Stimulated activated CD8-positive, alpha-beta memory T cell treated with anti-CD3 and anti-CD28 coated beads, Interleukin-15, amount 100 ng/mL, for 24 hours (primary cell): Measurements from ENCODE around the gene PYROXD2.
"Not testable (repeated sequence)": the region's sequence is repeated elsewhere in the genome, so short reads cannot be mapped to it uniquely, and the experiment has no call there.

Experiments used
- DNase-seq: peaks from one replicate; pipeline ENCODE4 v3.0.0-alpha.2; 2020; ENCODE audit warnings: low read depth

The PYROXD2 gene

DNA sequence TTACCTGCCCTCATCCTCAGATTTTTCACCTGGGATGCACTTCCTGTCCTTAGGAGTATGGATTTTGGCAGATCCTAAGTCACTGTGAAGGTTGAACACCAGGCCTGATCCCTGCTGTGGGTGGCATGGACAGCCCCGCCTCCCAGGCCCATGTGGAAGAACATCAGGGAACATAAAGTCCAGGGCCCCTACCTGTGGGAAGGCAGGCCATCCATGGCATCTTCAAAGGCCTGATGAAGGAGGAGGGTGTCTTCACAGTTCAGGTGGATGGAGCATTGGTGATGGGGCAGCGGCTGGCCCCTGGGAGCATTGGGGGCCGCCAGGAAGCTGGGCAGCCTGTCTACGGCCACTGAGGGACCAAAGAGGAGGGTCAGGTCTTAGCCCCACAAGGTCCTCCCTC lies 24.6 kb downstream of the PYROXD2 start:
- no peak for DNase-seq

DNA sequence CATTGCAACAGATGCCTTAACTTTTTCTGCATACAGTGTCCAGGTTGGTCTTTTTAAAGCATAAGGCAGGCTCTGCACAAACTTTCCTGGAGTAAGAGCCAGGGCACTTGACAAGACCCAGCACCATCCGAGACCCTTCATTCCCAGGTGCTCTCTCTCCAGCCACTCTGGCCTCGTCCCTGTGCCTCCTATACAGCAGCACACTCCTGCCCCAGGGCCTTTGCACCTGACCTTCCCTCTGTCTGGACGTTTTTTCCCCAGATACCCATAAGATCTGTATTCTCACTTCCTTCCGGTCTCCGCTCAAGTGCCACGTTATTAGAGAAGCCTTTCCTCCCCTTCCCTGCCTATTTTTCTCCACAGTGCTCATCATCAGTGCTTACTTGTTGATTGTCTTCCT lies 25.6 kb downstream of the PYROXD2 start:
- DNase-seq: no peak

DNA sequence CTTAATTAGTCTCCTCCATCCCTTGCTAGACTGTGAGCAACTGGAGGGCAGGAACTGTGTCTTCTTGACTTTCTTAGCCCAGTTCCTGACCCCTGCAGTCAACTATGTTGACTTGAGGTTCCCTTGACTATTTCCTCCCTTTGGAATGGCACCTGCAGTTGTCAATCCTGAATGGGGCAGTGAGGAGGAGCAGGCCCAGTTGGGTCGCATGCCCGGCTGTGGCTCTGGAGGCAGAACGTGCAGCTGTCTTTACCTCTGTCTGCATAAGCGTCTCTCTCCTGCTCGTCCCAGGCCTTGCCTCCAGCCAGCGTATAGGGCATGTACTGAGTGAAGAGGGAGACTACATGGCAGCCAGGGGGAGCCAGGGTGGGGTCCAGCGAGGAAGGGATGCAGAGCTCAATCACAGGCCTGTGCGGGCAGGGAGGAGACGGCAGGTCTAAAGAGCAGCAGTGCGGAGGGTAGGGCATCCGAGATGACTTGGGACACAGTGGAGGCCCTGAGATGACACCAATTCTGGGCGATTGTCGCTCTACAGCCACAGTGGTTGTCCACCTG lies 26.8 kb downstream of the PYROXD2 start:
- DNase-seq: no peak

DNA sequence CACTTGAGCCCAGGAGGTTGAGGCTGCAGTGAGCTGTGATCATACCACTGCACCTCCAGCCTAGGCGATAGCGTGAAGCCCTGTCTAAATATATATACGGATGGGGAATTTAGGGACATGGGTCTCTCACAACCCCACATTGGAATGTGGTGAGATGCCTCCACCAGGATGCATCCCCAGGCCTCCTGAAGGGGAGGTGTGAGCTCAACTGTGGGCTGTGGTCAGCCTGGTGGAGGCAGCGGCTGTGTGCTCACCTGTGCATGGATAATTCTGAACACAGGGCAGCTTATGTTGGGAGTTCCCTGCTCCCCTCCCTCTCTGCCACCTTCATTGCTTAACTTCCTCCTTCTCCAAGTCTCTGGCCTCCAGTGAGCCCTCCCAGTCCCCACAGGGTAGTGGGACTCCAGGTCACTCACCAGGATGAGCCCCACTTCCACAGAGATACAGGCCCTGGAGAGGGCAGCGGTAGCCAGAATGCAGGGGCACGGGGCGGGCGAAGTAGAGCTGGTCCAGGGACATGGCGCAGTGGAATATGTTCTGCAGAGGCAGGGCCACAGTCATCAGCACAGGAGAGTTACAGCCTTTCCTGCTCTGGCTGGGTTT lies 30.4 kb downstream of the PYROXD2 start:
- DNase-seq: no peak

DNA sequence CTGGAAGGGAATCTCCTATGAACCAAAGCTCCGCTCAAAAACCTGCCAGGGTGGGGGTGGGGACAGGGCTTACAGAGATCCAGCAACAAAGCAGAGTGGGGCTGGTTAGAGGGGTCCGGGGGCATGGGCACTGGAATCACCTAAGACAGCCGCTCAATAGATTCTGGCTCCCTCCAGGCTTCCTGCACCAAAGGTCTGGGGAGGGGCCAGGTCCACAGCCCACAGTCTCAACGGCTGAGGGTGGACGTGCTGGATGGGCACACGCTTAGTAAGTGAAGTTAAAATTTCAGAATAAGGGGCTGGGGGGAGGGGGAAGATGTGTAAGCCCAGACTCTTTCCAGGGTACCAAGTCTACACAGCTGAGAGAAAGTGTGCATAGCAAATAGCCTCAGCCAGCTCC lies 31.1 kb downstream of the PYROXD2 start:
- no peak for DNase-seq

DNA sequence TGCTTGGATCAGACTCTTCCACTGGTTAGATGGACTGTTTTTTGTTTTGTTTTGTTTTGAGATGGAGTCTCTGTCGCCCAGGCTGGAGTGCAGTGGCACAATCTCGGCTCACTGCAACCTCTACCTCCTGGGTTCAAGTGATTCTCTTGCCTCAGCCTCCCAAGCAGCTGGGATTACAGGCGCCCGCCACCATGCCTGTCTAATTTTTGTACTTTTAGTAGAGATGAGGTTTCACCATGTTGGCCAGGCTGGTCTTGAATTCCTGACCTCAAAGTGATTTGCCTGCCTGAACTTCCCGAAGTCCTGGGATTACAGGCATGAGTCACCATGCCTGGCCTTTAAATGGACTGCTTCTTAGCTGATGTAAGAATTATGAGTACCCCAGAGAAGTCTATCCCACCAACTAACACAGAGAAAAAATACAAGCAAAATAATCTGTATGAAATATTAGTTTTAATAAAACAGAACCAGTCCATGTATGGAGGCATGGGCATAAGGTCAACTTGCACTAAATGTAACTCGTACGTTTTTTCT lies 31.8 kb downstream of the PYROXD2 start:
- DNase-seq: not testable (repeated sequence)

DNA sequence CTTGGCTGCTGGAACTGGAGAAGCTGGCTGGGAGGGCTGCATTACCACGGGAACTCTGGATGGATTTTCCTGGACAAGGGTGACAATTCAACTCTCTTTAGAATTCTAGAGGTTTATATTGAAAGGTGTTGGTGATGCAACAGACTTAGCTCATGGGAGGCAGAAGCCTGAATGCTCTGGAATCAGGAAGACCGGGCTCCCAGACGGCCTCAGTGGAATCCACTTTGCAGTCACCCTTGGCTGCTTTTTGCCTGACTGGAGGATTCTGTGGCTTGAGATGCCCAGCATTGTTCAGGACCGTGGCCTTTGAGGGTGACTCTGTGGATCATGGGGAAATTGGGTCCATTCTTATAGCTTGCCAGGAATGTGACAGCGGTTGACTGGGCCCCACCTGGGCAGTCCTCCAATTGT lies 32.3 kb downstream of the PYROXD2 start:
- DNase-seq: no peak

DNA sequence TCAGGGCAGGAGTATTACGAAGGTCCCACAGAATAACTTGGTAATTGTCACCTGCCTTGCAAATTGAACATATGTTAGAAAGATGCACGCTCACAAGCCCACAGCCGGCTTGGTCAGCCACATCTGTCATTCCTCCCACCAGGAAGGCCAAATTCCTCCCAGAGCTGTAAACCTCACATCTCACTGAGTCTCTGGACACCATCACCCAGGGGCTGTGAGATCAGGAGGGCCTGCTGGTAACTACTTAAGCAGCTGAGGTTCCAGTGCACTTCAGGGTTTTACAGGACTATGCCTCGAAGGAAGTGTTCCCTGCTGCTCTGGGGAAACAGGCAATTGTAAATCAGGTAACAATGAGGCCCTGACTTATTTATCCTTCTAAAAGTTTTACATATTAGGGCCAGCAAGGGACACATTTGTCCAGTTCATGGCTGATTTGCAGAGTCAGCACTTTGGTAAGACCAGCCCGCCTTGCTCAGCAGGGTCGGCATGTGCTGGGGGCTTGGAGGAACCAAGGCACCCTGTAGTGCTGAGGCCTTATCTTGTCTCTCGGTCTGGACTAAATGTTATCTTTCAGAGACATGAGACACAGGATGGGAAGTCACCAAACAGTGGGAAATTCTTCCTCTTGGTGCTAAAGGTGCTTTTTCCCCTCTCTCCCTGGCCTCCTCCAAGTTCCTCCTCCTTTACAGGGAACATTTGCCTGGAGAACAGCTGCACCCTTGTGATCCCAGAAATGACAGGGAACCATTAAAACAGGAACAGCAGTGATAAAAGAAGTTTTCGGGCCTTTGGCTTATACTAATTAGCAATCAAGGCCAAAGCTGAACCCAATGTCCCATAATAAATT lies 34.3 kb downstream of the PYROXD2 start:
- no peak for DNase-seq

DNA sequence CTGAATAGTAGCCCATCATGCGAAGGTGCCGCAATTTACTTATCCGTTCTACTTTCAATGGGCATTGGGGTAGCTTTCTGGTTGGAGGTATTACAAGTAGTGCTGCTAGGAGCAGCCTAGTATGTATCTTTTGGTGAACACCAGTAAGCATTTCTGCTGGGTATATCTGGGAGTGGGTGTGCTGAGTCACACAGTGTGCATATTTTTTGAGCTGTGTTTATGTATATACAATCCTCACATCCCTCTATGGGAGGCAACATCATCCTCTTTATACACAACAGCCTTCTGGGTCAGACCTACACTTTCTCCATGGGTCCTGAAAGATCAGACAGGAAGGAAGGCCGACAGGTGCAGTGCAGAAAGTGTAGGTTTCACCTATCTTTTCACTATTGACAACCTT lies 36.3 kb downstream of the PYROXD2 start:
- DNase-seq: no peak

DNA sequence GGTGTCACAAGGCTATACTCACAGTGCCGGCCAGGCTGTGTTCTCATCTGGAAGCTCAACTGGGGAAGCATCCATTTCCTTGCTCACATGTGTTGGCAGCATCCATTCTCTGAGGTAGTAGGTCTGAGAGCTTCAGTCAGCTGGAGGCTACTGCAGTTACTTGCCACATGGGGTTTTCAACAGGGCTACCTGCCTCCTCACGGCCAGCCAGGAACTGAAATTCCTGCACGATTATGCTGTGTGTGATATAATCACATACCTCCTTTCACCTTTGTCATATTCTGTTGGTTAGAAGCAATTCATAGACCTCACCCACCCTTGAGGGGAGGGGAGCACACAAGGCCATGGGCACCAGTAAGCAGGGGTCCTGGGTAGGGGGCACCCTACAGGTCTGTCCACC lies 37.4 kb downstream of the PYROXD2 start:
- DNase-seq: no peak

DNA sequence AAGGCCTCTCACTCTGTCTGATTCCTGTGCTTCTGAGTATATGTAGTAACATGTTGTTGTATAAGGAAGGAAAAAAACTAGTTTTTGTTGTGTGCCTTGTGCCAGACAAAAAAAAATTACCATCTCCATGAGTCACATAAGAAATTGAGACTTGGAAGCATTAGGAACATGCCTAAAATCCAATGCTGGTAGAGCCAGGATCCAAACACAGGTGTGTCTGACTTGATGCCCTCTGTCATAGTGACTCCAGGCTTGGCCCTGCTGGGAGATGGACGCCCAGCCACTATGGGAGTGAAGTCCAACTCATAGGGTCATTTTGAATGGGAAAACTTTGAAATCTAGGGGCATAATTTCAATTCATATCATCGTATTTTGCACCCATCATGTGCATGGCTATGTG lies 38.0 kb downstream of the PYROXD2 start:
- no peak for DNase-seq

DNA sequence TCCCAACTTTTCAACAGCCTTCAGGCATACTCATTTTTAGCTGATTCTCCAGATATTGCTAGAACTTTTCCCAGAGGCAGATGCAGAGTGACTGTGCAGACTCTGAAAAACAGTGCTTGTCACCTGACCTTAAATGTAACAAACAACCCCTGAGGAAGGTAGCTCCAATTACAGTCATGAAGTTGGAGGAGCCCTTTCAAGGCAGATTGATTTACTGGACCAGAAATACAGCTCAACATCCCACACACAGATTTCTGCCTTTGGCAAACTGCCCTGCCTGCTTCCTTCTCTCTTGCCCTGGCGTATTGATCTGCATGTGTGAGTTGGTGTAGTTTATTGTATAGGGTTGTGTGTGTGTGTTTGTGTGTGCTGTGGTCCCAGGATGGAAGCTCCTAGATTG lies 38.5 kb downstream of the PYROXD2 start:
- DNase-seq: no peak

DNA sequence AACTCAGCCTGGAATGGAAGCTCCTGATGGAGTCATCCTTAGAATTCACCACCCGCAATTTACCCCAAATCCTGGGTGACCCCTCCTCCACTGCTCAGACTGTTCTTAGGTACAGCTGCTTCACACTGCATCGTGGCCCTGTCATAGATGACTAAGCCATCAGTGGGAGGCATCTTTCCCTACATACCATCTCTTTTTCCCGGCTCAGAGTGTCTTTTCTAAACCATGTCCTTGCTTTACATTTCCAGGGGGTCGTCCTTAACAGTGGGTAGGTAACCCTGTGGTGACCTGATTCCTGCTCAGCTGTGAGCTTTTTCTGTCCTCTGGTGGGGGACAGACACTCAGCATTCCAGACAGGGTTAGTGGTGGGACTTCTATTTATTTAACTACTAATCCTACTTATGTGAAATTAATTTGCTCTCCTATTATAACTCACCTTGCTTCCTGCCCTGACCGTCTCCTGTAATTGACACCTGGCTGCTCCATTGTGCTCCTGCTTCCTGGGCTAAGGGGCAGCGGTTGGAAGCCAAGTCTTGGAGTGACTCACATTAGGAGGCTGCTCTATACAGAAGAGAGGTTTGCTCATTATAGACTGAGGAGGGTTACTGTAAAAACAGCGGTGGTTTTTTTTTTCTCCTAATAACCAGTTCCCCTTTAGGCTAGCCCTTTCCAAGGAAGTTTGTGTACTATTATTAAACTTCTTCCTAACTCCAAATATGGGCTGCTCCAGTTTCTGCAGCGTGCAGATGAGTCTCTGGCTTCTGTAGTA lies 40.6 kb downstream of the PYROXD2 start:
- DNase-seq: no peak

DNA sequence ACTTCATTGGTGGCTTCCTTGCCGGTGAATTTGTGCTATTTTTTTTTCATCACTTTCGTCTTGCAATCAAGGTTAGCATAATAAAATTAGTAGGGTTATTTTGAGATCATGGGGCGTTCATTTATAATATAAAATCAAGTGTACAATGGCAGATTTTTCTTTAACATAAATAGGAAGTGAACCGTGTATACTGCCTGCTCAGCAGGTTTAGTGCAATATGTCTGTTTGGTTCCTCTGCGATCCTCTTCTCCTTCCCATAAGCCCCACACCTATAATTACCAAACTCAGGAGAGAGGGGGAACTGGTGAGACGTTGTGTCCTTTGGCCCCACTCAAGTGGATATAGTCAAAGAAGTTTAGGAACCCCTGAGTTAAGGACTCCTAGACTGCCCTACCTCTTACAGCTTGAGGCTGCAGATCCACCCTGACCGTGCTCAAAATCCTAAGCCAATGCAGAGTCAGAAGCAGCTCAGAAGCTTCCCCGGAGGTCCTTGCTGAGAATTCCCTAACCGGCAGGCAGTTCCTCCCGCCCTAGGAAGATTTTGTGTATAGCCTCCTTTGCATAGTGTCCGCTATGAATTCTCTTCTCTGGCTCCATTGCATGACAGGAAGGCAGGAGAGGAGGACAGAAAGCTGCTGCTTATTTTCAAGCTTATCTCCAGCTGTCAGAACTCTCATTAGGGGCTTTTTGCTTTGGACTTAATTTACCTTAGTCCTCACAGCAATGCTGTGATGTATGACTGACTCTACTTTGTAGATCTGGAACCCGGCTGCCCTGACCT lies 41.5 kb downstream of the PYROXD2 start:
- no peak for DNase-seq

DNA sequence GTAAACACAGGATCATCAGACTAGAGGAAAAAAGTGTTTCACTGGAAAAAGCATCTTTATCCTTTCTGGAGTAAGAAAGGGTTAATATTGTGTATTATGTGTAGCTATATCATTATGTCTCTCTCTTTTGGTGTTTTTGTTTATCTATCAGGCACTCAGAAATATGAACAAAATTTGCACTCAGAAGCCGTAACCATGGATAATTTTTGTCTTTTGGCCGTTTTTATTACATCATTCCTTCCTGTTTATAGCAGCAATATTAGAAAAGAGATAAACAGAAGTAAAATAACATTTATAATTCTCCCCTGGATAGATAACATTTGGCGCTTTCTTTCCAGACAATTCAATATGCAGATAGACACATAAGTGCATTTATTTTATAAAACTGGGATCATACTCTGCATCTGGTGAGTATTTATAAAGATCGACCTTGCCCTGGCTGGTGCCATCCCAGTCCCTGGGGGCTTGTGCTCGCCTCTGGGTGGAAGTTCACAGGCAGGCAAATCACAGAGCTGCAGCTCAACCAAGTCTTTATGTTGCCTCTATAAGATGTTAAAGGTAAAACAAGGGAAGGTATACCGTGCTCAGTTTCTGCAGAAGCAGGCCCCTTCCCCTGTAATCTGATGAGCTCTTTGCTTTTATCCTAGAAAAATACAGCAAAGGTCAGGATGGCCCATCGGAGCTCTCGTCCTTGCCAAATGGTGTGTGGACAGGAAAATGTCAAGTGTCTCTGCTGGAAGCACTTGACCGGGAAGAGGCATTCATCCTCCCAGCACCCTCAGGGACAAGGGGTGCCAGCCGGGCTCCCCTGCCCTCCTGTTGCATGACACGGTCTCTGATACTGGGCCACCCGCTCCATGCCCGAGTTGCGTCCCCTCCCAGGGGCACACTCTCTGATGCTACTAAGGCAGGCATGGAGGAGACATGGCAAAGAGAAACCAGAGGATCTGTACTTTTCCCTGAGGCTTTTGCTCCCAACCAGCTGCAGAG lies 43.9 kb downstream of the PYROXD2 start:
- DNase-seq: no peak

DNA sequence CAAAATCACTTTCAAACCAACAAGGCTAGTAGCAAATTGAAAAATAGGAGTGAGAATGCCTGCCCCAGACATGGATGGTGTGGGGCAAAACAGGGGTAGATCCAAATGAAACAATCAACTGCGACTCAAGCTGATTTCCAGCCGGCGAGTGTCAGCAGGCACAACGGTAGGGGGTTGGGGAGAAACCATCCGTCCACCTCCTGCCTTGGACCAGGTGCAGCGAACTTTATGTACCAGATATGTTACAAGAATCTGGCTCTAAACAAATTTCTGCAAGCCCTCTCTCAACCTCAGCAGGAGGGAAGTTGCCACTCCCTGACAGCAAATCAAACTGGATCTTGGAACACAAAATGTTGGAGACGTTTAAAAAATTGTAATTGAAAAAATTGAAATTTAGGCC lies 45.2 kb downstream of the PYROXD2 start:
- DNase-seq: no peak

DNA sequence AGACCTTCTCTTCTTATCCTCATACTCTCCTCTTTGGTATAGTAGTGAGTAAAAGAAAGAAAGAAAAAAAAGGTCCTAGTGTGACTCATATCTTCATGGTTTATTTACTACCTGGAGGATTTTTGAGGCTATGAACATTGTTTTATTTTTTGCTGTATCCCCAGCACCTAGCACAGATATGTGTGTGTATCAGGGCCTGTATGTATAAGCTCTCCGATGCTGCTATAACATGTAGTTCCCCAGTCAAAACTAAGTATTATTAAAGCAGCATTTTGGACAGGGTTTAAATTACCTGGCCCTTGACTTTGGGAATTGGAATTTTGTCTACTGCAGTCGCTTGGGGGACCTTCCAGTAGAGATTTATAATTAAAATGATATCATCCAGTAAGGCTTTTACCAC lies 46.3 kb downstream of the PYROXD2 start:
- no peak for DNase-seq

DNA sequence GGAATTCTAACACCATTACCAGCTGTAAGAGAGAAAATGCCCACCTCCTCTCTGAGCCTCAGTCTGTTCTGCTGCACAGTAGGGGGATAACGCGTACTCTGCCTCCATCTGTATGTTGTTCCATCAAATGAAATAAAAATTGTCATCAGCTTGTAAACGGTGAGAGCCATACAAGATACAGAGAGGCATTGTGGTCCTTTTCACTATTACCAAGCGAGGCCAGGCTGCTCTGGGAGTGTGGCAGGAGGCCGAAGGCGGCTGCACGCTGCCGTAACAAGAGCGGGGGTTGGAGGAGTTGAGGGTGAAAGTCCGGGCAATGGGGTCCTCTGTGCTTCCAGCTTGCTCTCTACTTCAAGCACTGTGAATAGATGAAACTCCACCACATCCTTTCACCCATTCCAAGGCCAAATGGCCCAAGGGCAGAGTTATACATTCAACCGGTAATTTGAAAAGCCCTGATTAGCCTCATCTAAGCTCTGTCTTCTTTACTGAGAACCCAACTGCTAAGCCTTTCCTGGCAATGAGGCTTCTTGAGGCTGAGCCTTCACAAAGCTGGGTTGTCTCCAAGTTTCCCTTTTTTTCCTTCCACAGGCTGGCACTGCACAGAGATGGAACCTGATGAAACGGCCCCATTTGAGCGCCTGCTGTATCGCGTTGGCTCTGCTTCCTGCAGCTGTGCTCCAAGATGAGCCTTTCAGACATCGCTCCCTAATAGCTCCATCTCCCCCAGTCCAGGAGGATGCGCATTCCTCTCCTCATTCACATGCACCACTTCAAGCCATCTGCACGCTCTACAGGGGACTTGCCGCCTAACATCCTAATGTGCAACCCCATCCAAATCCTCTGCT lies 47.2 kb downstream of the PYROXD2 start:
- DNase-seq: no peak

DNA sequence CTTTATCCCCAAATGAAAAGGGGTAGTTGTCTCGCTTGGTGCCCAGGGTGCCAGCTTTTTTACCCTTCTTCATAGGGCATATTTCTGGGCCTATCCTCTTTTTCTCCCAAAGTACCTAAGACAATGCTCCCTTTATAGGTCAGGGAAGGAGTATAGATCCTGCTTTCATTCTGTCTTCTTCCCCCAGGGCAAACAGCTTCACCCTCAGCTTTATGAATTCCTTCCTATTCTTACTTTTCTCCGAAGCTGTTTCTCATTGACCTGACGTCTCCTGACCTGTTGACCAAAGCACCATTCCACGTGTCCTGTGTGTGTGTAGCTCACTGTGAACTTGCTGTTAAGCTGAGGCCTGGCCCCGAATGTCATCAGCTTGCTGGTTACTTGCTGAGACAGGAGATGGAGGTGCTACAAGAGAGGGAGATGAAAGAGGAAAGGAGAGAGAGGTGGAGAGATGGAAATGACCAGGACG lies 48.9 kb downstream of the PYROXD2 start:
- no peak for DNase-seq
